Astrocyte of the spinal cord (primary cell): ENCODE results near the gene MAP3K20.
A peak's percentile ranks its signal among the peaks of the same experiment; 100 is the strongest.
"Not testable (repeated sequence)": the region's sequence is repeated elsewhere in the genome, so short reads cannot be mapped to it uniquely, and the experiment has no call there.

Experiments
- DNase-seq: peaks from one replicate; pipeline ENCODE4 v3.0.0; 2011; ENCODE audit warnings: low read depth, low spot score
- H3K4me3 ChIP-seq: 2 replicates; pipeline ENCODE4 v1.5.1; 2011; ENCODE audit warnings: low read depth, mild to moderate bottlenecking, low read length, moderate library complexity
- in situ Hi-C: cut with HindIII; loops from 2 replicates; pipeline ENCODE4 v1.10.0; 2017; ENCODE audit warnings: low sequenced_read_pairs
- TF ChIP-seq, protein P1 (sequence below): IDR thresholded peaks from 2 replicates; pipeline ENCODE4 v1.5.1; 2012; ENCODE audit warnings: low read depth, mild to moderate bottlenecking, low read length, inconsistent platforms

Gene MAP3K20

DNA sequence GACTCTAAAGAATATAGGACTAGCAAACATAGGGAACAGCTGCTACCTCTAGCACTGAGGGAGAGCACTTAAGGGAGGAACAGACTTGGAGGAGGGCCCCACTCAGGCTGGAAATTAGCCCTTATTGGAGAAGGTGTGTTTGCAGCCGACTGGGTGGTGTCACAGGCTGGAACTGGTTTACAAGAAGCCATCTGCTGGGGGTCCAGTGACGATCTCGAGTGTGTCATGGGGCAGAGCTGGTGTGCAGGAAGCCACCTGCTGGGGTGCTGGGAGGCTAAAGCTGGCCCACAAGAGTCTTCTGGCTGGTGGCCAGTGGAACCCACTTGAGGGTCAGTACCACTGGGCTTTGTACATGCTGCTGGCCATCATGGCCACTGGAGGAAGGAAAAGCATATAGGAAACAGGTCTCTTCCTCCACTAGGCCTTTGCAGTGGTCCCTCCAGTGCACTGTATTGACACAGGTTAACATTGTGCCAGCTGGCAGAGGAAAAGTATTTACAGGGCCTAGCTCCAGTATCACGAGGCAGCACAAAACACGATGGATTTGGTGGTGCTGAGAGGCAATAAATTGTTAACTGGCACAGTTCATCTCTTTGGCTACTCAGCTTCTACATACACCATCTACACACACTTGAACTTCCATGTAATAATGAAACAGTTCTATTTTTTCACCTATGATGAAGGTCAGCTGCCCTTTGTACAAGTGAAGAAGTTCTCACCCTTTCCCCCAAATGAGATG is 43.6 kb downstream of the MAP3K20 start:
- TF ChIP-seq, protein P1, sequence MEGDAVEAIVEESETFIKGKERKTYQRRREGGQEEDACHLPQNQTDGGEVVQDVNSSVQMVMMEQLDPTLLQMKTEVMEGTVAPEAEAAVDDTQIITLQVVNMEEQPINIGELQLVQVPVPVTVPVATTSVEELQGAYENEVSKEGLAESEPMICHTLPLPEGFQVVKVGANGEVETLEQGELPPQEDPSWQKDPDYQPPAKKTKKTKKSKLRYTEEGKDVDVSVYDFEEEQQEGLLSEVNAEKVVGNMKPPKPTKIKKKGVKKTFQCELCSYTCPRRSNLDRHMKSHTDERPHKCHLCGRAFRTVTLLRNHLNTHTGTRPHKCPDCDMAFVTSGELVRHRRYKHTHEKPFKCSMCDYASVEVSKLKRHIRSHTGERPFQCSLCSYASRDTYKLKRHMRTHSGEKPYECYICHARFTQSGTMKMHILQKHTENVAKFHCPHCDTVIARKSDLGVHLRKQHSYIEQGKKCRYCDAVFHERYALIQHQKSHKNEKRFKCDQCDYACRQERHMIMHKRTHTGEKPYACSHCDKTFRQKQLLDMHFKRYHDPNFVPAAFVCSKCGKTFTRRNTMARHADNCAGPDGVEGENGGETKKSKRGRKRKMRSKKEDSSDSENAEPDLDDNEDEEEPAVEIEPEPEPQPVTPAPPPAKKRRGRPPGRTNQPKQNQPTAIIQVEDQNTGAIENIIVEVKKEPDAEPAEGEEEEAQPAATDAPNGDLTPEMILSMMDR = no peak
- DNase-seq = no peak
- H3K4me3 ChIP-seq = no peak overlapping the region
- in situ Hi-C loops = no loop called here

DNA sequence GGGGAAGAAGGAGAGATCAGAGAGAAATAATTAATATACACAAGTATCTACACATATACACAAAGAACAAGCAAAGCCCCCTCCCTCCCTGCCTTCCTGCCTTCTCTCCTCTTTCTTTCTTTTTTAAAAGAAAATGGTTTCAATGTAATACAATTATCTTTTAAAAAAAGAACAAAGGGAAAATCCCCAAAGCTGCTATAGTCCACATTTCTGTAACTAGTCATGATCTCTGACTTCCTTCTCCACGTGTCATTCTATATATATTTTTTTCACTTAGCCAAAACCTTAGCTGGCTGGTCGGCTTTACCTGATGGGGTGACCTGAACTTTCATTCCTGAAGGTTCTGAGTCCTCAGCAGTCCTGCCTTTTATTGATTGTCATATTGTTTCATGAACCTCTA is 44.3 kb downstream of the MAP3K20 start:
- in situ Hi-C loops = no loop called here
- TF ChIP-seq, protein P1 = no peak
- no peak overlapping the region for H3K4me3 ChIP-seq
- DNase-seq = no peak

DNA sequence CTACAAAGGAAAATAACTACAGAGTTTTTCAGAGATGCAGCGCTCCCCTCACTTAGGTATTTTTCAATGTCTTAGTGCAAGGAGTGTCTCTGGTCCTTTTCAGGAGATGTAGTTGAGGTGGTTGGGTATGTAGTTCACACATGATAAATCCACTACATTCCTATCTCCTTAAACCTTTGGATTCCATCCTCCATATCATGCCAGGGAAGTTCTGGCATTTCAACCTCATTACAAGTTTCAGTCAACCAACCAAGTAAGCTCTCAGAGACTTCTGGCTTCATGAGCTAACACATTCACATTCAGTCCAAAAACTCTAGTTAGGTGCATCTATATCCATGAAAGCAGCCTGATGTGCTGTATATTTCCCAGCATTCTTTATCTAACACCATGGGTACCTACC is 47.3 kb downstream of the MAP3K20 start:
- no peak overlapping the region for H3K4me3 ChIP-seq
- DNase-seq = no peak
- in situ Hi-C loops = no loop called here
- TF ChIP-seq, protein P1 = no peak

DNA sequence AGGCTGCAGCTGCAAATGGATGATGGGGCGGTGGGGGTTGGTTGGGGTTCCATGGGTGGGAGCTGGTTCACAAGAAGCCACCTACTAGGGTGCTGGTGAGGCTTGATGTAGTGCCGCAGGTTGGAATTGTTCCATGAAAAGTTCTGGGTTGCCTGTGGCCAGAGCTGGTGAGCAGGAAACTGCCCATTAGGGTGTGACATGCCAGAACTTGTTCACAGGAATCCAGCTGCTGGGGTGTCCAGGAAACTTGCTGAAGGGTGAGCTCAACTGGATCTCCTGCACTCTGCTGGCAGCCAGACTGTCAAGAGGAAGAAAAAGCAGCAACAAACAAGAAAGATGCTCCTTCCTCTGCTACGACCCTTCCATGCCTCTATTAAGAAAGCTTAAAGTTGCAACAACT is 48.8 kb downstream of the MAP3K20 start:
- DNase-seq = peak; percentile 26
- in situ Hi-C loops = no loop called here
- no peak overlapping the region for H3K4me3 ChIP-seq
- TF ChIP-seq, protein P1 = no peak

DNA sequence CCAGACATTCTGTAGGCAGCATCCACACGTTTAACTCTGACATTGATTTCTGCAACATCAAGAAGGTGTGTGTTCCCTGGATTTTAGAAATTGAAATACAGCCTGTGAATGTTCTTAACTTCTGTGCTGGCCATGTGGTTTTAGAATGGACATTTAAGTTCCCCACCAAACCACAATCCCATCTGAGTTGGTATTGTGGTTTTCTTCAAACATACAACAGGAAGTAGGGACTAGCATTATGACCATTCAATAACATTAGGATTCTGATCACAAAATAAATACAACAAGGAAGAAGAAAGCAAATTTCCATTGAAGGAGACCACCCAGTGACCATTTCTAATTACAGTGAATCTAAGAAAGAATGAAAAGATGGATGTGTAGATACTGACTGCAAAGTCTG is 51.2 kb downstream of the MAP3K20 start:
- TF ChIP-seq, protein P1 = no peak
- in situ Hi-C loops = no loop called here
- no peak overlapping the region for H3K4me3 ChIP-seq
- peak; percentile 84 for DNase-seq

DNA sequence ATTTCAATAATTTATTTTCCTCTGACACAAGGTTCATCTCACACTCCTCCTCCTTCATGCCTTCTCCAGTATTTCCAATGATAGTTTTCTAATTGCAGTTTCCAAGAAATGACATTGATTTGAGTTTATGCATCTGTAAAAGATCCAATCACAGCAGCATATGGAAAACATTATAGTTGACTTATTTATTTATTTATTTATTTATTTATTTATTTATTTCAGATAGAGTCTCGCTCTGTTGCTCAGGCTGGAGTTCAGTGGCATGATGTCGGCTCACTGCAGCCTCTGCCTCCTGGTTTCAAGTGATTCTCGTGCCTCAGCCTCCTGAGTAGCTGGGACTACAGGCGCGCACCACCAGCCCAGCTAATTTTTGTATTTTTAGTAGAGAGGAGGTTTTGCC is 52.5 kb downstream of the MAP3K20 start:
- H3K4me3 ChIP-seq, in situ Hi-C loops, DNase-seq: not testable (repeated sequence)

DNA sequence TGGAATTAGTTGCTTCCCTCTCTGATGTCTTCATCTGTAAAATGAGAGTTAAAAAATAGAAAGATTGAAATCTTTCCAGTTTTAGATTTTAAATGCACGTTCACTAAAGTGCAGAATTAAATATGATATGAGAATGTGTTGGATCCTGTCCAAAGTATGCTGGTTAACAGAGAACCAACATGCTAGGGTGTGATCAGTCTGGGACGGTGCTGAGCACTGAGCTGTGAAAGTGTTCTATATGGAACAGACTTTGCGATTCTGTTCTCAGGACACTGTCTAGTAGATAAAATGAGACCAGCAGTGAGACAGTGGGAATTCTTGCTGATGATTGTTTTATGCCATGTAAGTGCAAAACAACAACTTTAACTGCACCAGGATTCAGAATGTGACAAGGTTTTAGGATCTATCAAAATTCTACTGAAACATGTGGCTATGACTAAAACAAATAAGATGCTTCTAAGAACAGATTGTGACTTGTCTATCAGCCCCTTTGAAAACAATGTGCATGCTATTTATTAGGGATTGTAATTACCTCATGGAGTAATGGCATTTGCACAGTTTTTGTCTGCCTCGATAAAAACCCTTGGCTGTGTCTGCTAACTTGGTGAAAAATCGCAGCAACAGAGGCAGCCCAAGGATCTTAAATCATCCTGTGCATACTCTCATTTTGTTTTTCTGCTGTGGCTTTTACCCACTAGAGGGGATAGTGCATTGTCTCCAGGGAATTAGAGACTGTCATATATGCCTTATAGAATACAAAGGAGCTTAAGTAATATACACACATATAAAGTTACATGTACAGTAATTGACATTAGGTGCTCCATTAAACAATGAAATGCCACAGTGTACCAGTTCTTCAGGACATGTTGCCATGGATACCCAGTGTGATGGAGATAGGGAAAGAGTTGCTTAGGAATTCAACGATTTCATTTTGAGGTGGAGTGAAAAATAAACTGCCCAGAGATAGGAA is 55.1 kb downstream of the MAP3K20 start:
- H3K4me3 ChIP-seq = no peak overlapping the region
- no peak for DNase-seq
- TF ChIP-seq, protein P1 = no peak
- in situ Hi-C loops = no loop called here
